Cardiac fibroblast (primary cell): ENCODE results near the gene GNRH2.

ENCODE experiments used
- DNase-seq, 2 donors: peaks; one replicate each; pipeline versions ENCODE4 v3.0.0 to v3.0.0-alpha.2; 2010; ENCODE audit warnings: low read depth in 2 of 2
- H3K4me3 ChIP-seq, 2 donors: replicated peaks in 1 of 2; 1 replicate in 1 of 2; 2 replicates in 1 of 2; pipeline ENCODE4 v1.5.1; 2011; ENCODE audit warnings: low read depth in 2 of 2, low read length in 2 of 2, mild to moderate bottlenecking in 2 of 2, moderate library complexity in 1 of 2
- TF ChIP-seq, protein P1 (sequence below): IDR thresholded peaks from one replicate; pipeline ENCODE4 v1.5.1; 2011; ENCODE audit warnings: low read depth, mild to moderate bottlenecking, low read length, inconsistent platforms

Gene GNRH2

DNA sequence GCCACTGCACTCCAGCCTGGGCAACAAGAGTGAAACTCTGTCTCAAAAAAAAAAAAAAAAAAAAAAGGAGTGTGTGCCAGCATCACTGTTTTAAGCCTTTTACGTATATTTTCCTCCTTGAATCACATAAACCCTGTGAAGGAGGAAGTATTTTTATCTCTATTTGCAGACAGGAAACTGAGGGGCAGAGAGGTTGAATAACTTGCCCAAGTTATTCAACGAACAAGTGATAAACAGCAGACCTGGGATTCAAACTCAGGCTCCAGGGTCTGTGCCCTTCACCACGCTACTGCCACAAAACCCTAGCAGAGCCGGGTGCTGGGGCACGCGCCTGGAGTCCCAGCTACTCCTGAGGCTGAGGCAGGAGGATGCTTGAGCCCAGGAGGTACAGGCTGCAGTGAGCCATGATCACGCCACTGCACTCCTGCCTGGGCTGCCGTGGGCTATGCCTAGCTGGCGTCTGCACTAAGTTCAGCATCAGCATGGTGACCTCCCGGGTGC is 50.5 kb downstream of the GNRH2 start:
- DNase-seq, result no peak
- TF ChIP-seq, protein P1, sequence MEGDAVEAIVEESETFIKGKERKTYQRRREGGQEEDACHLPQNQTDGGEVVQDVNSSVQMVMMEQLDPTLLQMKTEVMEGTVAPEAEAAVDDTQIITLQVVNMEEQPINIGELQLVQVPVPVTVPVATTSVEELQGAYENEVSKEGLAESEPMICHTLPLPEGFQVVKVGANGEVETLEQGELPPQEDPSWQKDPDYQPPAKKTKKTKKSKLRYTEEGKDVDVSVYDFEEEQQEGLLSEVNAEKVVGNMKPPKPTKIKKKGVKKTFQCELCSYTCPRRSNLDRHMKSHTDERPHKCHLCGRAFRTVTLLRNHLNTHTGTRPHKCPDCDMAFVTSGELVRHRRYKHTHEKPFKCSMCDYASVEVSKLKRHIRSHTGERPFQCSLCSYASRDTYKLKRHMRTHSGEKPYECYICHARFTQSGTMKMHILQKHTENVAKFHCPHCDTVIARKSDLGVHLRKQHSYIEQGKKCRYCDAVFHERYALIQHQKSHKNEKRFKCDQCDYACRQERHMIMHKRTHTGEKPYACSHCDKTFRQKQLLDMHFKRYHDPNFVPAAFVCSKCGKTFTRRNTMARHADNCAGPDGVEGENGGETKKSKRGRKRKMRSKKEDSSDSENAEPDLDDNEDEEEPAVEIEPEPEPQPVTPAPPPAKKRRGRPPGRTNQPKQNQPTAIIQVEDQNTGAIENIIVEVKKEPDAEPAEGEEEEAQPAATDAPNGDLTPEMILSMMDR, result no peak
- no peak overlapping the region for H3K4me3 ChIP-seq

DNA sequence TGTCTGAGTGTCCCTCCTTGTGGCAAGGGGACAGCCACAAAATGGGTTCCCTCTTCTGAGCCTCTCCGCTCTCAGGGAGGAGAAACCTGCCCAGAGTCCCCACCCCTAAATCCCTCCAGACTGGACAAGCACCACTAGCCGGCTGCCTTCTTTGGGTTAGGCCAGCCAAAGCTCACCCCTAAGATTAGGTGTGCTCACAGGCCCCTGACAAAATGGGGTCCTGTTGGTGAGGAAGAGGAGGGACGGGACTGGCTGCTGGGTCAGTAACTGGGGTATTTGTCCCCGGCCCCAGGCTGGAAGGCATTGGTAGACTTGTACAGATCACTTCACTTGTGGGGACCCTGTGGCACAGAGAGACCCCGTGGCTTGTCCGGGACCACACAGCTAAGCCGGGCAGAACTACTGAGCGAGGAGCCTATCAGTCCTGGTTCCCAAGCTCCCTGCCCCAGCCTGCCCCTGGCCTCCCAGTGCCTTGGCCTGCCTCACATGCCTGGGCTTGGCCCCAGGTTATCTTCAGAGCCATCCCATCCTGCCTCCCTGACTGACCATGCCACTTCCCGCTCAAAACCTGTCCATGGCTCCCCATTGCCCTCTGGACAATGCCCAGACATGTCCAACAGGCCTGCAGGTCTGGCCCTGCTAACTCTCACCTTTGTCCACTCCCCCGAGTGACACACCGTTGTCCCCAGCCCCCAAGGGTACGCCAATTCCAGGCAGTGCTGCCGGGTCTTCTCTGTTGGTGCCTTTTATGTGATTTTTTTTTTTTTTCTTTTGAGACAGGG is 51.6 kb downstream of the GNRH2 start:
- TF ChIP-seq, protein P1, result no peak
- no peak overlapping the region for H3K4me3 ChIP-seq
- DNase-seq, result no peak
